ENCODE data around the gene IGF2R.
"Not testable (repeated sequence)": the region's sequence is repeated elsewhere in the genome, so short reads cannot be mapped to it uniquely, and the experiment has no call there.

The IGF2R gene

GRCh38 chr6:159952289-159953005 lies 16.4 kb upstream of the IGF2R start:
- DNase-seq (ENCODE audit: low spot score), result no peak

- DNase-seq (ENCODE audit: low spot score), result no peak
These were observed 15.7 kb upstream of the IGF2R start for GRCh38 chr6:159953091-159953601.

- DNase-seq (ENCODE audit: low spot score), result no peak
These were observed 12.9 kb upstream of the IGF2R start for GRCh38 chr6:159955945-159956361.

GRCh38 chr6:159957071-159957673 lies 11.7 kb upstream of the IGF2R start:
- no peak for DNase-seq (ENCODE audit: low spot score)

- DNase-seq (ENCODE audit: low spot score), result no peak
These were observed 9.5 kb upstream of the IGF2R start for GRCh38 chr6:159959165-159959975.

- DNase-seq (ENCODE audit: low spot score), result no peak
These were observed 8.9 kb upstream of the IGF2R start for GRCh38 chr6:159959976-159960384.

- DNase-seq (ENCODE audit: low spot score), result no peak
These were observed 8.4 kb upstream of the IGF2R start for GRCh38 chr6:159960485-159960884.

GRCh38 chr6:159961528-159961927 lies 7.4 kb upstream of the IGF2R start:
- DNase-seq (ENCODE audit: low spot score), result no peak

- DNase-seq (ENCODE audit: low spot score), result no peak
These were observed 5.8 kb upstream of the IGF2R start for GRCh38 chr6:159963111-159963510.

- no peak for DNase-seq (ENCODE audit: low spot score)
These were observed 4.8 kb upstream of the IGF2R start for GRCh38 chr6:159964046-159964445.

- no peak for DNase-seq (ENCODE audit: low spot score)
These were observed 2.5 kb upstream of the IGF2R start for GRCh38 chr6:159966339-159966738.

GRCh38 chr6:159966981-159967380 lies 1.9 kb upstream of the IGF2R start:
- no peak for DNase-seq (ENCODE audit: low spot score)

GRCh38 chr6:159967621-159968020 lies 1.3 kb upstream of the IGF2R start:
- not testable (repeated sequence) for DNase-seq (ENCODE audit: low spot score)

GRCh38 chr6:159969204-159969912 lies 476 bp downstream of the IGF2R start:
- no peak for DNase-seq (ENCODE audit: low spot score)

GRCh38 chr6:159969921-159970320 lies 1.0 kb downstream of the IGF2R start:
- peak; percentile 84 for DNase-seq (ENCODE audit: low spot score)

GRCh38 chr6:159970659-159971063 lies 1.8 kb downstream of the IGF2R start:
- DNase-seq (ENCODE audit: low spot score), result no peak

- no peak for DNase-seq (ENCODE audit: low spot score)
These were observed 2.7 kb downstream of the IGF2R start for GRCh38 chr6:159971341-159972178.

- no peak for DNase-seq (ENCODE audit: low spot score)
These were observed 3.8 kb downstream of the IGF2R start for GRCh38 chr6:159972506-159973268.

- DNase-seq (ENCODE audit: low spot score), result no peak
These were observed 4.5 kb downstream of the IGF2R start for GRCh38 chr6:159973406-159973805.

- no peak for DNase-seq (ENCODE audit: low spot score)
These were observed 5.1 kb downstream of the IGF2R start for GRCh38 chr6:159973951-159974350.
